ENCODE results near the gene SELENOO. TPM values are rescaled to one million over a fixed set of nuclear protein-coding genes. Genes with fewer than 3 reads are reported as not detected.

The SELENOO gene
- total and polyA plus RNA-seq, 2 of the 13 experiments (the other 11 are each of a cell fraction or from before 2014, with no cell fraction given), result 14.4 to 19.0 TPM

GRCh38 chr22:50218153-50218995 is 17.6 kb downstream of the SELENOO start:
- no peak overlapping the region for H3K27ac ChIP-seq (ENCODE audit: extremely low read length, insufficient read depth, low read length)
- 84% methylated on average over 10 of the region's 43 CpGs for WGBS (ENCODE audit: low lambda C conversion rate)
- H3K9me3 ChIP-seq (ENCODE audit: low read length), result no peaks in the 10 kb centered on the region
- no TSS peak for BruUV-seq (replicated peaks)
- CTCF ChIA-PET (ENCODE audit: low intra/inter-chr PET ratio, low total read pairs), result interaction anchor here (0.6 kb wide), 1 partner anchor 123 kb away, joined by 3 read pairs; no protein-coding TSS in a partner anchor
- H3K36me3 ChIP-seq (replicated peaks in 1 of 2; ENCODE audit: control insufficient read depth in 1 of 2, insufficient read depth in 2 of 2, low read length in 2 of 2), result peaks cover 23 to 69% of the 10 kb centered on the region in 2 experiments; a peak in 4 of 5 replicates
- no peaks in the 10 kb centered on the region for H3K27me3 ChIP-seq (ENCODE audit: control insufficient read depth in 1 of 2, insufficient read depth in 2 of 2, low read length in 2 of 2)
- no peak for FAIRE-seq
- no peak overlapping the region for H3K4me2 ChIP-seq (ENCODE audit: low read depth, low read length)
- intact Hi-C loops (cut with micrococcal nuclease; ENCODE audit: unreplicated experiment) (no loop called here), in situ Hi-C loops (cut with HindIII; ENCODE audit: extremely low pct_ligation_motif_present, low pct_unique_long_range_greater_than_20kb) (no loop called here)
- no peak overlapping the region for H2AFZ ChIP-seq (ENCODE audit: low read length)
- peaks cover 5% of the 10 kb centered on the region for H3K79me2 ChIP-seq (ENCODE audit: insufficient read depth, low read length)
- peak; percentile 11 for ATAC-seq
- DNase-seq (ENCODE audit: low spot score), result no peak
- peaks cover 5% of the 10 kb centered on the region; the same call in 1 of the 2 replicates for H4K20me1 ChIP-seq (ENCODE audit: insufficient read depth, low read length)
- H3K4me1 ChIP-seq (ENCODE audit: insufficient read depth, low read length), result no peaks in the 10 kb centered on the region
- H3K4me3 ChIP-seq (replicated peaks in 1 of 3; ENCODE audit: insufficient read depth in 1 of 3, low read depth in 2 of 3, low read length in 3 of 3), result no peak overlapping the region
- no peak overlapping the region for H3K9ac ChIP-seq (ENCODE audit: insufficient read depth, low read depth, low read length)
- POLR2A ChIA-PET, result interaction anchor here (1.3 kb wide), 1 partner anchor 32 kb away, joined by 3 read pairs; the partner anchor contains the start of gene HDAC10
- TF ChIP-seq RBM22 (optimal IDR thresholded peaks at IDR 0.05; ENCODE audit: low read length) (no peak), RBAK (CRISPR knock-in tag; IDR thresholded peaks at IDR 0.05) (no peak), FOSL2 (CRISPR knock-in tag; IDR thresholded peaks at IDR 0.05) (no peak), ZNF720 (CRISPR knock-in tag; IDR thresholded peaks at IDR 0.05) (no peak), RBFOX2 (IDR thresholded peaks at IDR 0.05; ENCODE audit: low read depth, low read length) (peak; percentile 55), CREB3 (CRISPR knock-in tag; IDR thresholded peaks at IDR 0.05) (no peak), ZFP91 (CRISPR knock-in tag; IDR thresholded peaks at IDR 0.05; ENCODE audit: borderline replicate concordance) (no peak), RBM39 (IDR thresholded peaks at IDR 0.05; ENCODE audit: low read depth, low read length, poor library complexity, severe bottlenecking) (peak; percentile 8), ZNF256 (CRISPR knock-in tag; conservative IDR thresholded peaks at IDR 0.05) (no peak), CCAR2 (optimal IDR thresholded peaks at IDR 0.05; ENCODE audit: low read depth, low read length) (no peak), LRRFIP1 (CRISPR knock-in tag; conservative IDR thresholded peaks at IDR 0.05) (no peak), PLSCR1 (CRISPR knock-in tag; IDR thresholded peaks at IDR 0.05; ENCODE audit: borderline replicate concordance) (no peak), ZNF224 (CRISPR knock-in tag; IDR thresholded peaks at IDR 0.05) (no peak), MYNN (CRISPR knock-in tag; IDR thresholded peaks at IDR 0.05; ENCODE audit: low read depth) (no peak), ZBTB1 (CRISPR knock-in tag; IDR thresholded peaks at IDR 0.05; ENCODE audit: borderline replicate concordance) (no peak)

Data from HepG2 (cell line).